HepG2 (cell line): ENCODE measurements around the gene ACAD11.

Experiments used
- CTCF ChIP-seq: sonication (generic); formaldehyde crosslinking; IDR thresholded peaks from 2 replicates; pipeline ENCODE4 v1.5.0; 2020; ENCODE audit warnings: mild to moderate bottlenecking, missing genetic modification reagents, moderate library complexity
- TF ChIP-seq, protein P1 (sequence below): sonication (generic); formaldehyde crosslinking; IDR thresholded peaks from 2 replicates; pipeline ENCODE4 v1.8.1; 2023; ENCODE audit warnings: mild to moderate bottlenecking, missing genetic modification reagents

DNA sequence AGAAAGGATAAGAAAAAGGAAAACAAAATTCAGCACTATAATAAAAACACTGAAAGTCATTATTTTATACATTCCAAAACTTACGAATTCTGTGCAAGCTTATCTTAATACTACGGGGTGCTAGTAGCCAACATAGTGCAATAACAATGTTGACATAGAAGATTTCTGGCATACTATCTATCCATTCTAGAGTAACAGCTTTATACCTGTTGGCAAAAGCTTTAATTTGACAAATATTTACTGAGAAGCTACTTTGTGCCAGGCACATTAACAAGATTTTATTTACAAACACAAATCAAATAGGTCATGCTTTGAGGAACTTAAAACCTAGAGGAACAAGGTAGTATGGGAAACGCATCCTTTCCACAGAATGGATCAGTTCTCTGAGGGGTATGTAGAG, 61.4 kb downstream of the ACAD11 start:
- TF ChIP-seq, protein P1, sequence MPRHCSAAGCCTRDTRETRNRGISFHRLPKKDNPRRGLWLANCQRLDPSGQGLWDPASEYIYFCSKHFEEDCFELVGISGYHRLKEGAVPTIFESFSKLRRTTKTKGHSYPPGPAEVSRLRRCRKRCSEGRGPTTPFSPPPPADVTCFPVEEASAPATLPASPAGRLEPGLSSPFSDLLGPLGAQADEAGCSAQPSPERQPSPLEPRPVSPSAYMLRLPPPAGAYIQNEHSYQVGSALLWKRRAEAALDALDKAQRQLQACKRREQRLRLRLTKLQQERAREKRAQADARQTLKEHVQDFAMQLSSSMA, result no peak
- TF ChIP-seq CTCF (CRISPR knock-in tag), result no peak
